Activated B cell treated with CpG ODN at 0.5 μM for 24 hours (primary cell): ENCODE data around the gene SUCLG2. TPM values are rescaled to one million over a fixed set of nuclear protein-coding genes. Genes with fewer than 3 reads are reported as not detected.
"Not testable (repeated sequence)": the region's sequence is repeated elsewhere in the genome, so short reads cannot be mapped to it uniquely, and the experiment has no call there.

Experiments
- ATAC-seq: fragments of 200-7000 bp; cut with Tn5 transposase; one replicate; pipeline ENCODE4 v1.10.0; 2021; ENCODE audit warnings: low read depth, mild to moderate bottlenecking, moderate library complexity
- CTCF ChIA-PET: fragments of 350-600 bp; sonication (Branson Sonifier 250); formaldehyde crosslinking; loops from one replicate; lab custom pipeline; 2021; ENCODE audit warnings: antibody characterized with exemption; lab: Charles Lee
- POLR2A ChIA-PET: fragments of 350-600 bp; sonication (Branson Sonifier 250); formaldehyde crosslinking; loops from one replicate; lab custom pipeline; 2021; ENCODE audit warnings: antibody characterized with exemption; lab: Charles Lee
- DNase-seq: peaks from one replicate; pipeline ENCODE4 v3.0.0; 2022
- H3K27ac Mint-ChIP-seq: one replicate; pipeline ENCODE4 v1.8.0; 2020; ENCODE audit warnings: mixed read lengths
- H3K27me3 Mint-ChIP-seq: one replicate; pipeline ENCODE4 v1.8.0; 2021; ENCODE audit warnings: mixed read lengths
- H3K36me3 Mint-ChIP-seq: one replicate; pipeline ENCODE4 v1.8.0; 2021; ENCODE audit warnings: low read depth, mixed read lengths
- H3K4me1 Mint-ChIP-seq: one replicate; pipeline ENCODE4 v1.8.0; 2021; ENCODE audit warnings: mixed read lengths
- H3K4me3 Mint-ChIP-seq: one replicate; pipeline ENCODE4 v1.8.0; 2020; ENCODE audit warnings: mild to moderate bottlenecking, mixed read lengths
- H3K9me3 Mint-ChIP-seq: one replicate; pipeline ENCODE4 v1.8.0; 2020; ENCODE audit warnings: mixed read lengths
- intact Hi-C: fragments of 100-400 bp; cut with micrococcal nuclease; formaldehyde crosslinking; loops from one replicate; pipeline ENCODE4 v1.15.1; 2024
- total RNA-seq: library from RNA; stranded (reverse); gene quantifications from 2 replicates; pipeline ENCODE4 v1.2.3, GENCODE V29; 2022
- TF ChIP-seq, protein P1 (sequence below): fragments of 200-600 bp; IDR thresholded peaks from one replicate; pipeline ENCODE4 v1.8.0; 2022; ENCODE audit warnings: antibody characterized with exemption, mild to moderate bottlenecking

The SUCLG2 gene
- total RNA-seq, 1 donor from 2014 or later = 40.8 TPM

- peaks cover 53% of the 10 kb centered on the region for H3K36me3 Mint-ChIP-seq
- ATAC-seq (no peak), DNase-seq (no peak)
- no peaks in the 10 kb centered on the region for H3K9me3 Mint-ChIP-seq
- H3K27me3 Mint-ChIP-seq = no peaks in the 10 kb centered on the region
- no peak overlapping the region for H3K27ac Mint-ChIP-seq
- ChIA-PET CTCF (no interaction called here), POLR2A (interaction anchor here (0.6 kb wide), 1 partner anchor 8 kb away, joined by 5 read pairs; no protein-coding TSS in a partner anchor)
- peaks cover 6% of the 10 kb centered on the region for H3K4me1 Mint-ChIP-seq
- no peak overlapping the region for H3K4me3 Mint-ChIP-seq
- TF ChIP-seq, protein P1, sequence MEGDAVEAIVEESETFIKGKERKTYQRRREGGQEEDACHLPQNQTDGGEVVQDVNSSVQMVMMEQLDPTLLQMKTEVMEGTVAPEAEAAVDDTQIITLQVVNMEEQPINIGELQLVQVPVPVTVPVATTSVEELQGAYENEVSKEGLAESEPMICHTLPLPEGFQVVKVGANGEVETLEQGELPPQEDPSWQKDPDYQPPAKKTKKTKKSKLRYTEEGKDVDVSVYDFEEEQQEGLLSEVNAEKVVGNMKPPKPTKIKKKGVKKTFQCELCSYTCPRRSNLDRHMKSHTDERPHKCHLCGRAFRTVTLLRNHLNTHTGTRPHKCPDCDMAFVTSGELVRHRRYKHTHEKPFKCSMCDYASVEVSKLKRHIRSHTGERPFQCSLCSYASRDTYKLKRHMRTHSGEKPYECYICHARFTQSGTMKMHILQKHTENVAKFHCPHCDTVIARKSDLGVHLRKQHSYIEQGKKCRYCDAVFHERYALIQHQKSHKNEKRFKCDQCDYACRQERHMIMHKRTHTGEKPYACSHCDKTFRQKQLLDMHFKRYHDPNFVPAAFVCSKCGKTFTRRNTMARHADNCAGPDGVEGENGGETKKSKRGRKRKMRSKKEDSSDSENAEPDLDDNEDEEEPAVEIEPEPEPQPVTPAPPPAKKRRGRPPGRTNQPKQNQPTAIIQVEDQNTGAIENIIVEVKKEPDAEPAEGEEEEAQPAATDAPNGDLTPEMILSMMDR = no peak
- intact Hi-C loops = no loop called here
Observed at GRCh38 chr3:67557848-67558355, 96.5 kb downstream of the SUCLG2 start.

GRCh38 chr3:67551361-67552016 is 102.9 kb downstream of the SUCLG2 start:
- DNase-seq = no peak
- Mint-ChIP-seq H3K9me3 (no peaks in the 10 kb centered on the region), H3K27me3 (no peaks in the 10 kb centered on the region), H3K4me3 (no peak overlapping the region), H3K4me1 (no peaks in the 10 kb centered on the region), H3K36me3 (peaks cover 43% of the 10 kb centered on the region), H3K27ac (no peak overlapping the region)
- ChIA-PET CTCF (no interaction called here), POLR2A (no interaction called here)
- TF ChIP-seq, protein P1 = no peak
- intact Hi-C loops = no loop called here
- ATAC-seq = no peak

DNA sequence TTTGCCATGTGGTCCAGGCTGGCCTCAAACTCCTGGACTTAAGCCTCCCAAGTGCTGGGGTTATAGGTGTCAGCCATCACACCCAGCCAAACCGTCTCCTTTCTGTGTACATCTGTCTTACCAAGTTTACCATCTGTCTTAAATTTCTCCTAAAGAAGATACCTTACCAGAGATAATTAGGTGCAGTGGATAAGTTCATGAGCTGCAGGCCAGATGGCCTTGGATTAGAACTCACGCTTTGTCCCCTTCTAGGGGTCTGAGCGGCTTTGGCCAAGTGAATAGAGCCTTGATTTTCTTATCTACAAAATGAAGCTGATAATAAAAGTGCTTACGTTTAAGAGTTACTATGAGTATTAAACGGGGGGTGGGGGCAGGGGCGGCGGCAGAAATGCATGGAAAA is 103.9 kb downstream of the SUCLG2 start:
- ChIA-PET POLR2A (no interaction called here), CTCF (no interaction called here)
- Mint-ChIP-seq H3K27ac (no peak overlapping the region), H3K4me1 (no peaks in the 10 kb centered on the region), H3K4me3 (no peak overlapping the region), H3K27me3 (no peaks in the 10 kb centered on the region), H3K9me3 (no peaks in the 10 kb centered on the region), H3K36me3 (peaks cover 39% of the 10 kb centered on the region)
- no peak for DNase-seq
- TF ChIP-seq, protein P1 = no peak
- intact Hi-C loops = no loop called here
- no peak for ATAC-seq

DNA sequence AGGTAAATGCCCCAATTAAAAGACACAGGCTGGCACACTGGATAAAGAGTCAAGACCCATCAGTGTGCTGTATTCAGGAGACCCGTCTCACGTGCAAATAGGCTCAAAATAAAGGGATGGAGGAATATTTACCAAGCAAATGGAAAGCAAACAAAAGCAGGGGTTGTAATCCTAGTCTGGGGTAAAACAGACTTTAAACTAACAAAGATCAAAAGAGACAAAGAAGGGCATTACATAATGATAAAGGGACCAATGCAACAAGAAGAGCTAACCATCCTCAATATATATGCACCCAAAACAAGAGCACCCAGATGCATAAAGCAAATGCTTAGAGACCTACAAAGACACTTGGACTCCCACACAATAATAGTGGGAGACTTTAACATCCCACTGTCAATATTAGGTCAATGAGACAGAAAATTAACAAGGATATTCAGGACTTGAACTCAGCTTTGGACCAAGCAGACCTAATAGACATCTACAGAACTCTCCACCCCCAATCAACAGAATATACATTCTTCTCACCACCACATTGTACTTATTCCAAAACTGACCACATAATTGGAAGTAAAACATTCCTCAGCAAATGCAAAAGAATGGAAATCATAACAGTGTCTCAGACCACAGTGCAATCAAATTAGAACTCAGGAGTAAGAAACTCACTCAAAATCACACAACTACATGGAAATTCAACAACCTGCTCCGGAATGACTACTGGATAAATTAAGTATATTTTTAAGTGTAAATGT is 111.7 kb downstream of the SUCLG2 start:
- DNase-seq, CTCF ChIA-PET, H3K4me3 Mint-ChIP-seq, intact Hi-C loops, POLR2A ChIA-PET, H3K4me1 Mint-ChIP-seq, ATAC-seq, H3K27me3 Mint-ChIP-seq, H3K27ac Mint-ChIP-seq, H3K9me3 Mint-ChIP-seq: not testable (repeated sequence)
- H3K36me3 Mint-ChIP-seq = peaks cover 26% of the 10 kb centered on the region

GRCh38 chr3:67540198-67540894 is 114.1 kb downstream of the SUCLG2 start:
- H3K9me3 Mint-ChIP-seq = peaks cover 4% of the 10 kb centered on the region
- no peak overlapping the region for H3K4me3 Mint-ChIP-seq
- TF ChIP-seq, protein P1 = no peak
- no peak for ATAC-seq
- no peak overlapping the region for H3K27ac Mint-ChIP-seq
- peaks cover 24% of the 10 kb centered on the region for H3K36me3 Mint-ChIP-seq
- H3K27me3 Mint-ChIP-seq = no peaks in the 10 kb centered on the region
- CTCF ChIA-PET = no interaction called here
- intact Hi-C loops = no loop called here
- POLR2A ChIA-PET = no interaction called here
- H3K4me1 Mint-ChIP-seq = peaks cover 5% of the 10 kb centered on the region
- DNase-seq = no peak

DNA sequence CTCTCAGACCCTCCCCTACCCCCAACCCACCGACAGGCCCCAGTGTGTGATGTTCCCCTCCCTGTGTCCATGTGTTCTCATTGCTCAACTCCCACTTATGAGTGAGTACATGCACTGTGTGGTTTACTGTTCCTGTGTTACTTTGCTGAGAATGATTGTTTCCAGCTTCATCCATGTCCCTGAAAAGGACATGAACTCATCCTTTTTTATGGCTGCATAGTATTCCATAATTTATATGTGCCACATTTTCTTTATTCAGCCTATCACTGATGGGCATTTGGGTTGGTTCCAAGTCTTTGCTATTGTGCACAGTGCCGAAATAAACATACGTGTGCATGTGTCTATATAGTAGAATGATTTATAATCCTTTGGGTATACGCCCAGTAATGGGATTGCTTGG is 117.2 kb downstream of the SUCLG2 start:
- intact Hi-C loops, ATAC-seq, CTCF ChIA-PET, H3K27ac Mint-ChIP-seq, POLR2A ChIA-PET, H3K27me3 Mint-ChIP-seq, H3K4me3 Mint-ChIP-seq, H3K9me3 Mint-ChIP-seq, DNase-seq: not testable (repeated sequence)
- H3K36me3 Mint-ChIP-seq = peaks cover 15% of the 10 kb centered on the region
- peaks cover 11% of the 10 kb centered on the region for H3K4me1 Mint-ChIP-seq
